ENCODE data around the gene IL1F10.

The IL1F10 gene

GRCh38 chr2:113112871-113113270 is 45.1 kb downstream of the IL1F10 start:
- DNase-seq = no peak

GRCh38 chr2:113113807-113114206 is 46.0 kb downstream of the IL1F10 start:
- no peak for DNase-seq

GRCh38 chr2:113114224-113114945 is 46.6 kb downstream of the IL1F10 start:
- DNase-seq = no peak

- DNase-seq = no peak
Measured at GRCh38 chr2:113114996-113115395, 47.2 kb downstream of the IL1F10 start.

GRCh38 chr2:113116100-113116958 is 48.6 kb downstream of the IL1F10 start:
- DNase-seq = no peak

- no peak for DNase-seq
Measured at GRCh38 chr2:113117541-113118262, 49.9 kb downstream of the IL1F10 start.

- DNase-seq = no peak
Measured at GRCh38 chr2:113118263-113118657, 50.5 kb downstream of the IL1F10 start.

GRCh38 chr2:113119111-113119510 is 51.3 kb downstream of the IL1F10 start:
- no peak for DNase-seq

- DNase-seq = no peak
Measured at GRCh38 chr2:113120861-113121260, 53.1 kb downstream of the IL1F10 start.

- DNase-seq = no peak
Measured at GRCh38 chr2:113122364-113122763, 54.6 kb downstream of the IL1F10 start.

- DNase-seq = no peak
Measured at GRCh38 chr2:113123726-113124125, 56.0 kb downstream of the IL1F10 start.

GRCh38 chr2:113124181-113124961 is 56.6 kb downstream of the IL1F10 start:
- DNase-seq = no peak

All from right kidney (tissue), 1 donor.